ENCODE results near the gene LCOR. TPM values are rescaled to one million over a fixed set of nuclear protein-coding genes. Genes with fewer than 3 reads are reported as not detected.
"Not testable (repeated sequence)": the region's sequence is repeated elsewhere in the genome, so short reads cannot be mapped to it uniquely, and the experiment has no call there.

The LCOR gene
- total and polyA plus RNA-seq, 12 donors: 1.6 to 28.8 (median 23.7) TPM

GRCh38 chr10:96794836-96795733, 37.0 kb upstream of the LCOR start:
- 77 to 81% methylated on average over 8 of the region's 8 CpGs for WGBS, 2 donors

DNA sequence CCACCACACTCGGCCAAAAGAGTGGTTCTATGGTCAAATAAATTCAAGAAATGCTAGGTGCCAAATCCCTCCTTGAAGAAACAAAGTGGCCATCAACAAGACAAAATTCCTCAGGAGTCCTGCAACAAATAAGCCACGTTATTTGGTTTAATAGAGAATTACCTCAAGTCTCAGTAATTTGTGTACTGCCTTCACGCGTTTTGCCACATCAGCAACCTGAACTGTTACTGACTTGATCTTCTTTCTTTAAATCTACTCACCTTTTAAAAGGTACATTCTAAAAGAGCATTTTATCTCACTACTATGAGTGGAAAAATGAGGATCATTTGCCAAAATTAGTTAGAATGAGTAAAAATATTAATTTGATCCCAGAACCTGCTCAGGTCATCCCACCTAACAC, 34.6 kb upstream of the LCOR start:
- H3K27me3 ChIP-seq: peaks cover 0 to 3% (median 0%) of the 10 kb centered on the region in 7 donors
- no peak overlapping the region for H3K4me3 ChIP-seq
- intact Hi-C loops (cut with DNase I): loop anchor here in 1 of 10 donors (5.0 kb wide), 1 partner anchor 695 kb away; no protein-coding TSS in a partner anchor
- WGBS, 2 donors: 87 to 96% methylated on average over 4 of the region's 4 CpGs
- no peak for TF ChIP-seq CTCF (IDR thresholded peaks at IDR 0.05)
- DNase-seq (no peak), ATAC-seq (no peak)
- H3K27ac ChIP-seq: no peak overlapping the region
- H3K36me3 ChIP-seq: no peaks in the 10 kb centered on the region
- no peaks in the 10 kb centered on the region for H3K4me1 ChIP-seq
- H3K9me3 ChIP-seq: no peaks in the 10 kb centered on the region

More at GRCh38 chr10:96794836-96795733, 37.0 kb upstream of the LCOR start:
- intact Hi-C loops (cut with DNase I): loop anchor here in 1 of 10 donors (5.0 kb wide), 1 partner anchor 697 kb away; no protein-coding TSS in a partner anchor
- no peak for DNase-seq
- Histone ChIP-seq H3K9me3 (no peaks in the 10 kb centered on the region), H3K4me3 (no peak overlapping the region), H3K27me3 (peaks cover 0 to 12% (median 0%) of the 10 kb centered on the region in 7 donors), H3K27ac (no peak overlapping the region), H3K36me3 (no peaks in the 10 kb centered on the region), H3K4me1 (no peaks in the 10 kb centered on the region)
- ATAC-seq: no peak
- TF ChIP-seq CTCF (IDR thresholded peaks at IDR 0.05): no peak

GRCh38 chr10:96803288-96803664, 28.8 kb upstream of the LCOR start:
- Histone ChIP-seq H3K27ac (no peak overlapping the region), H3K4me3 (no peak overlapping the region), H3K27me3 (peaks cover 0 to 3% (median 0%) of the 10 kb centered on the region in 7 donors), H3K9me3 (peaks cover 0 to 11% (median 0%) of the 10 kb centered on the region in 11 donors), H3K4me1 (no peaks in the 10 kb centered on the region), H3K36me3 (no peaks in the 10 kb centered on the region)
- no peak for ATAC-seq
- no peak for TF ChIP-seq CTCF (IDR thresholded peaks at IDR 0.05)
- no peak for DNase-seq
- intact Hi-C loops (cut with DNase I): no loop called here
- WGBS, 2 donors: 56 to 71% methylated on average over 2 of the region's 2 CpGs

DNA sequence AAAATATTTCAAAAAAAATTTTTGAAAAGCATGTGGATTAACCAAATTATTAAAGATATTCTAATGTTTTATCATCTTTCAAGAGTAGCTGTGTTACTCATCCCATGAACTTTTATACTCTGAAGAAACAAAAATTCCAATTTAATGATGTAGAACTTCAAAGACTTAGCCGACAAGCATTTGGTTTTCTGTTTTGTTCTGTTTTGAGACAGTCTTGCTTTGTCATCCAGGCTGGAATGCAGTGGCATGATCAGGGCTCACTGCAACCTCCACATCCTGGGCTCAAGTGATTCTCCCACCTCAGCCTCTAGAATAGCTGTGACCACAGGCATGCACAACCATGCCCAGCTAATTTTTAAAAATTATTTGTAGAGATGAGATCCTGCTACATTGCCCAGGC, 17.8 kb upstream of the LCOR start:
- H3K9me3 ChIP-seq: no peaks in the 10 kb centered on the region
- no peaks in the 10 kb centered on the region for H3K4me1 ChIP-seq
- H3K4me3 ChIP-seq: no peak overlapping the region
- ATAC-seq (no peak), DNase-seq (no peak)
- H3K27me3 ChIP-seq: no peaks in the 10 kb centered on the region
- 77 to 80% methylated on average over 1 of the region's 1 CpG for WGBS, 2 donors
- TF ChIP-seq CTCF (IDR thresholded peaks at IDR 0.05): no peak
- intact Hi-C loops (cut with DNase I): no loop called here
- no peaks in the 10 kb centered on the region for H3K36me3 ChIP-seq
- H3K27ac ChIP-seq: no peak overlapping the region

DNA sequence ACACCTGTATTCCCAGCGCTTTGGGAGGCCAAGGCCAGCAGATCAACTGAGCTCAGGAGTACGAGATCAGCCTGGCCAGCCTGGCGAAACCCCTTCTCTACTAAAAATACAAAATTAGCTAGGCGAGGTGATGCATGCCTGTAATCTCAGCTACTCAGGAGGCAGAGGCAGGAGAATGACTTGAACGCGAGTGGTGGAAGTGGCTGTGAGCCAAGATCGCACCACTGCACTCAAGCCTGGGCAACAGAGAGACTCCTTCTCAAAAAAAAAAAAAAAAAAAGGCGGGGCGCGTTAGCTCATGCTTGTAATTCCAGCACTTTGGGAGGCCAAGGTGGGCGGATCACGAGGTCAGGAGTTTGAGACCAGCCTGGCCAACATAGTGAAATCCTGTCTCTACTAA, 13.1 kb upstream of the LCOR start:
- H3K27ac ChIP-seq; H3K36me3 ChIP-seq; DNase-seq; H3K9me3 ChIP-seq; H3K27me3 ChIP-seq; intact Hi-C loops (cut with DNase I); H3K4me3 ChIP-seq; ATAC-seq; H3K4me1 ChIP-seq: not testable (repeated sequence)
- WGBS, 2 donors: 63 to 66% methylated on average over 12 of the region's 12 CpGs
